ENCODE results near the gene PROCR. TPM values are rescaled to one million over a fixed set of nuclear protein-coding genes. Genes with fewer than 3 reads are reported as not detected.

PROCR gene
- total RNA-seq, 1 experiment from 2014 or later: 52.0 TPM

GRCh38 chr20:35176132-35176531 is 4.3 kb downstream of the PROCR start:
- Histone ChIP-seq H3K9me3 (ENCODE audit: control insufficient read depth in 1 of 2, insufficient read depth in 1 of 2, low read depth in 1 of 2, low read length in 2 of 2) (no peaks in the 10 kb centered on the region), H4K20me1 (ENCODE audit: insufficient read depth) (no peaks in the 10 kb centered on the region), H3K27me3 (ENCODE audit: insufficient read depth, low read length) (no peaks in the 10 kb centered on the region), H3K9me2 (ENCODE audit: insufficient read depth) (no peaks in the 10 kb centered on the region), H3K79me2 (ENCODE audit: insufficient read depth, low read length) (peaks cover 20% of the 10 kb centered on the region; the same call in 1 of the 2 replicates), H3K36me3 (ENCODE audit: control insufficient read depth in 1 of 2, insufficient read depth in 2 of 2, low read length in 2 of 2) (peaks cover 15 to 21% of the 10 kb centered on the region in 2 experiments; a peak in 3 of 4 replicates), H3K4me2 (ENCODE audit: low read length) (no peak overlapping the region), H3K4me1 (ENCODE audit: control insufficient read depth in 1 of 2, insufficient read depth in 2 of 2, low read length in 2 of 2) (peaks cover 9 to 31% of the 10 kb centered on the region in 2 experiments), H3K9ac (ENCODE audit: low read length) (no peak overlapping the region), H2AFZ (ENCODE audit: low read depth, low read length, poor library complexity, severe bottlenecking) (no peak overlapping the region), H3K27ac (ENCODE audit: low read depth, low read length) (no peak overlapping the region), H3K4me3 (replicated peaks in 1 of 2; ENCODE audit: low read depth in 1 of 2, low read length in 2 of 2) (no peak overlapping the region)
- CTCF ChIA-PET: no interaction called here
- no peak for DNase-seq (ENCODE audit: low read depth, low spot score)
- POLR2A ChIA-PET: no interaction called here
- no peak for TF ChIP-seq ATF3 (IDR thresholded peaks at IDR 0.05)
- TF ChIP-seq SP1 (IDR thresholded peaks at IDR 0.05; ENCODE audit: low read depth): no peak
- no peak for TF ChIP-seq EGR1 (IDR thresholded peaks at IDR 0.05; ENCODE audit: low read depth)
- 0 out of 2 replicates have a peak, but pooled peaks have one; percentile 8 for TF ChIP-seq RAD21 (IDR thresholded peaks at IDR 0.05; ENCODE audit: low read depth)
- no peak for ATAC-seq
- no TSS peak for BruUV-seq (replicated peaks)
- intact Hi-C loops (cut with micrococcal nuclease): no loop called here
- RAD21 ChIA-PET (ENCODE audit: low non-redundant PET in 1 of 2, low total read pairs in 2 of 2, uncharacterized antibody in 2 of 2, unreplicated experiment in 2 of 2): no interaction called here

- H3K9me3 ChIP-seq (ENCODE audit: control insufficient read depth in 1 of 2, insufficient read depth in 1 of 2, low read depth in 1 of 2, low read length in 2 of 2): no peaks in the 10 kb centered on the region
- H4K20me1 ChIP-seq (ENCODE audit: insufficient read depth): no peaks in the 10 kb centered on the region
- peaks cover 1 to 2% of the 10 kb centered on the region in 2 experiments; a peak in 3 of 4 replicates for H3K4me1 ChIP-seq (ENCODE audit: control insufficient read depth in 1 of 2, insufficient read depth in 2 of 2, low read length in 2 of 2)
- ATAC-seq: no peak
- H3K36me3 ChIP-seq (ENCODE audit: control insufficient read depth in 1 of 2, insufficient read depth in 2 of 2, low read length in 2 of 2): peaks cover 15 to 17% of the 10 kb centered on the region in 2 experiments; a peak in 3 of 4 replicates
- no peak overlapping the region for H3K27ac ChIP-seq (ENCODE audit: low read depth, low read length)
- ChIA-PET POLR2A (no interaction called here), CTCF (no interaction called here), RAD21 (ENCODE audit: low non-redundant PET in 1 of 2, low total read pairs in 2 of 2, uncharacterized antibody in 2 of 2, unreplicated experiment in 2 of 2) (no interaction called here)
- H3K9ac ChIP-seq (ENCODE audit: low read length): no peak overlapping the region
- H2AFZ ChIP-seq (ENCODE audit: low read depth, low read length, poor library complexity, severe bottlenecking): no peak overlapping the region
- no peak for DNase-seq (ENCODE audit: low read depth, low spot score)
- intact Hi-C loops (cut with micrococcal nuclease): no loop called here
- no peaks in the 10 kb centered on the region; the same call in 1 of the 2 replicates for H3K79me2 ChIP-seq (ENCODE audit: insufficient read depth, low read length)
- H3K4me2 ChIP-seq (ENCODE audit: low read length): no peak overlapping the region
- H3K9me2 ChIP-seq (ENCODE audit: insufficient read depth): no peaks in the 10 kb centered on the region
- no TSS peak for BruUV-seq (replicated peaks)
- no peak overlapping the region for H3K4me3 ChIP-seq (replicated peaks in 1 of 2; ENCODE audit: low read depth in 1 of 2, low read length in 2 of 2)
- H3K27me3 ChIP-seq (ENCODE audit: insufficient read depth, low read length): no peaks in the 10 kb centered on the region
- TF ChIP-seq JUND (IDR thresholded peaks at IDR 0.05) (no peak), CTCF (IDR thresholded peaks at IDR 0.05 in 2 of 3, conservative IDR thresholded peaks at IDR 0.05 in 1 of 3; ENCODE audit: borderline replicate concordance in 1 of 3, insufficient read depth in 1 of 3, low read depth in 2 of 3, low read length in 2 of 3) (no peak), ZFX (IDR thresholded peaks at IDR 0.05) (no peak), POLR2A (IDR thresholded peaks at IDR 0.05; ENCODE audit: borderline replicate concordance, extremely low read depth, insufficient read depth, insufficient read length) (no peak), REST (IDR thresholded peaks at IDR 0.05; ENCODE audit: low read depth) (no peak), ATF3 (IDR thresholded peaks at IDR 0.05) (no peak), FOSL1 (IDR thresholded peaks at IDR 0.05; ENCODE audit: low read depth) (no peak), ELF1 (IDR thresholded peaks at IDR 0.05; ENCODE audit: borderline replicate concordance, low read depth) (no peak), RAD21 (IDR thresholded peaks at IDR 0.05; ENCODE audit: low read depth) (no peak), YY1 (IDR thresholded peaks at IDR 0.05; ENCODE audit: extremely low read depth, insufficient replicate concordance, low read depth, low read length) (no peak), SP1 (IDR thresholded peaks at IDR 0.05; ENCODE audit: low read depth) (no peak)
Observed at GRCh38 chr20:35179292-35180212, 7.7 kb downstream of the PROCR start.
